Measurements from ENCODE around the gene RAB3GAP1.

The RAB3GAP1 gene

GRCh38 chr2:135168204-135168856 is 116.2 kb downstream of the RAB3GAP1 start:
- no peak for DNase-seq

- DNase-seq, result no peak
Measured at GRCh38 chr2:135169900-135170753, 118.0 kb downstream of the RAB3GAP1 start.

GRCh38 chr2:135174049-135174809 is 122.1 kb downstream of the RAB3GAP1 start:
- no peak for DNase-seq

- DNase-seq, result no peak
Measured at GRCh38 chr2:135174810-135175093, 122.7 kb downstream of the RAB3GAP1 start.

- no peak for DNase-seq
Measured at GRCh38 chr2:135175177-135175576, 123.1 kb downstream of the RAB3GAP1 start.

GRCh38 chr2:135179689-135180088 is 127.6 kb downstream of the RAB3GAP1 start:
- no peak for DNase-seq

- DNase-seq, result no peak
Measured at GRCh38 chr2:135182190-135182589, 130.1 kb downstream of the RAB3GAP1 start.

GRCh38 chr2:135182601-135183000 is 130.5 kb downstream of the RAB3GAP1 start:
- DNase-seq, result no peak

GRCh38 chr2:135183822-135184221 is 131.7 kb downstream of the RAB3GAP1 start:
- peak; percentile 26 for DNase-seq

GRCh38 chr2:135186054-135186453 is 134.0 kb downstream of the RAB3GAP1 start:
- DNase-seq, result no peak

GRCh38 chr2:135187270-135187669 is 135.2 kb downstream of the RAB3GAP1 start:
- DNase-seq, result no peak

GRCh38 chr2:135189148-135189547 is 137.1 kb downstream of the RAB3GAP1 start:
- no peak for DNase-seq

GRCh38 chr2:135190799-135191198 is 138.7 kb downstream of the RAB3GAP1 start:
- peak; percentile 9 for DNase-seq

GRCh38 chr2:135198481-135198880 is 146.4 kb downstream of the RAB3GAP1 start:
- DNase-seq, result no peak

GRCh38 chr2:135202751-135203150 is 150.7 kb downstream of the RAB3GAP1 start:
- DNase-seq, result no peak

- DNase-seq, result no peak
Measured at GRCh38 chr2:135203944-135204343, 151.9 kb downstream of the RAB3GAP1 start.

- no peak for DNase-seq
Measured at GRCh38 chr2:135208016-135208415, 155.9 kb downstream of the RAB3GAP1 start.

GRCh38 chr2:135212757-135213156 is 160.7 kb downstream of the RAB3GAP1 start:
- DNase-seq, result no peak

GRCh38 chr2:135218426-135218825 is 166.3 kb downstream of the RAB3GAP1 start:
- DNase-seq, result no peak

- no peak for DNase-seq
Measured at GRCh38 chr2:135219226-135219625, 167.1 kb downstream of the RAB3GAP1 start.

All from fibroblast of skin of right biceps (primary cell).